ENCODE data around the gene DPPA5.

Gene DPPA5

GRCh38 chr6:73377225-73377624, 23.1 kb upstream of the DPPA5 start:
- POLR2A ChIA-PET: no interaction called here
- DNase-seq (ENCODE audit: extremely low spot score): no peak
- CTCF ChIA-PET: interaction anchor here (0.8 to 1.6 kb wide), 2 partner anchors 12 to 156 kb away, joined by 3 to 4 read pairs; no protein-coding TSS in a partner anchor
- no peak for TF ChIP-seq FOXA1 (IDR thresholded peaks at IDR 0.05)
- TF ChIP-seq SP1 (IDR thresholded peaks at IDR 0.05): no peak
- no peak for TF ChIP-seq ARNT (IDR thresholded peaks at IDR 0.05)
- no peak for TF ChIP-seq SUZ12 (IDR thresholded peaks at IDR 0.05)
- no peak for TF ChIP-seq TARDBP (IDR thresholded peaks at IDR 0.05)
- no peak for TF ChIP-seq LEF1 (IDR thresholded peaks at IDR 0.05; ENCODE audit: borderline replicate concordance)

GRCh38 chr6:73375216-73375615, 21.1 kb upstream of the DPPA5 start:
- TF ChIP-seq CTBP1 (IDR thresholded peaks at IDR 0.05; ENCODE audit: borderline replicate concordance) (no peak), HDGF (IDR thresholded peaks at IDR 0.05; ENCODE audit: borderline replicate concordance) (no peak), L3MBTL2 (conservative IDR thresholded peaks at IDR 0.05) (no peak)
- CTCF ChIA-PET: no interaction called here
- POLR2A ChIA-PET: no interaction called here
- no peak for DNase-seq (ENCODE audit: extremely low spot score)

- no peak for TF ChIP-seq BHLHE40 (IDR thresholded peaks at IDR 0.05; ENCODE audit: borderline replicate concordance)
- TF ChIP-seq CTBP1 (IDR thresholded peaks at IDR 0.05; ENCODE audit: borderline replicate concordance): no peak
- TF ChIP-seq PKNOX1 (IDR thresholded peaks at IDR 0.05): no peak
- no peak for TF ChIP-seq ZNF384 (IDR thresholded peaks at IDR 0.05)
- no peak for TF ChIP-seq FOXM1 (IDR thresholded peaks at IDR 0.05; ENCODE audit: borderline replicate concordance)
- TF ChIP-seq SUZ12 (IDR thresholded peaks at IDR 0.05): no peak
- TF ChIP-seq L3MBTL2 (conservative IDR thresholded peaks at IDR 0.05): no peak
- no peak for TF ChIP-seq ELF4 (IDR thresholded peaks at IDR 0.05)
- TF ChIP-seq HDGF (IDR thresholded peaks at IDR 0.05; ENCODE audit: borderline replicate concordance): no peak
- TF ChIP-seq SP1 (IDR thresholded peaks at IDR 0.05): no peak
- TF ChIP-seq LEF1 (IDR thresholded peaks at IDR 0.05; ENCODE audit: borderline replicate concordance): no peak
- TF ChIP-seq NFRKB (IDR thresholded peaks at IDR 0.05): no peak
- no peak for TF ChIP-seq ARNT (IDR thresholded peaks at IDR 0.05)
- ChIA-PET CTCF (no interaction called here), POLR2A (no interaction called here)
- no peak for DNase-seq (ENCODE audit: extremely low spot score)
Observed at GRCh38 chr6:73372516-73372915, 18.4 kb upstream of the DPPA5 start.

GRCh38 chr6:73371984-73372383, 17.9 kb upstream of the DPPA5 start:
- TF ChIP-seq HDGF (IDR thresholded peaks at IDR 0.05; ENCODE audit: borderline replicate concordance): no peak
- DNase-seq (ENCODE audit: extremely low spot score): no peak
- CTCF ChIA-PET: no interaction called here
- POLR2A ChIA-PET: no interaction called here

- ChIA-PET CTCF (no interaction called here), POLR2A (no interaction called here)
- DNase-seq (ENCODE audit: extremely low spot score): no peak
- TF ChIP-seq LEF1 (IDR thresholded peaks at IDR 0.05; ENCODE audit: borderline replicate concordance) (no peak), NFRKB (IDR thresholded peaks at IDR 0.05) (no peak), SUZ12 (IDR thresholded peaks at IDR 0.05) (no peak), TARDBP (IDR thresholded peaks at IDR 0.05) (no peak), CTBP1 (IDR thresholded peaks at IDR 0.05; ENCODE audit: borderline replicate concordance) (no peak), FOXK2 (IDR thresholded peaks at IDR 0.05) (no peak), HDGF (IDR thresholded peaks at IDR 0.05; ENCODE audit: borderline replicate concordance) (no peak), FOXA1 (IDR thresholded peaks at IDR 0.05) (no peak), ZNF384 (IDR thresholded peaks at IDR 0.05) (no peak), L3MBTL2 (conservative IDR thresholded peaks at IDR 0.05) (no peak), ELF4 (IDR thresholded peaks at IDR 0.05) (no peak), SP1 (IDR thresholded peaks at IDR 0.05) (no peak), PKNOX1 (IDR thresholded peaks at IDR 0.05) (no peak)
Observed at GRCh38 chr6:73369563-73369962, 15.5 kb upstream of the DPPA5 start, which contains the start of gene OOEP. Gene OOEP (minus strand): TSS chr6:73369897. CDS start chr6:73369792, 105 bp downstream.

GRCh38 chr6:73369157-73369556, 15.1 kb upstream of the DPPA5 start:
- POLR2A ChIA-PET: no interaction called here
- no peak for DNase-seq (ENCODE audit: extremely low spot score)
- no peak for TF ChIP-seq ZNF384 (IDR thresholded peaks at IDR 0.05)
- TF ChIP-seq ELF4 (IDR thresholded peaks at IDR 0.05): no peak
- no peak for TF ChIP-seq FOXA1 (IDR thresholded peaks at IDR 0.05)
- no peak for TF ChIP-seq TARDBP (IDR thresholded peaks at IDR 0.05)
- no peak for TF ChIP-seq BHLHE40 (IDR thresholded peaks at IDR 0.05; ENCODE audit: borderline replicate concordance)
- TF ChIP-seq L3MBTL2 (conservative IDR thresholded peaks at IDR 0.05): no peak
- no peak for TF ChIP-seq HDGF (IDR thresholded peaks at IDR 0.05; ENCODE audit: borderline replicate concordance)
- no peak for TF ChIP-seq NFRKB (IDR thresholded peaks at IDR 0.05)
- no peak for TF ChIP-seq SP1 (IDR thresholded peaks at IDR 0.05)
- TF ChIP-seq CTBP1 (IDR thresholded peaks at IDR 0.05; ENCODE audit: borderline replicate concordance): no peak
- no peak for TF ChIP-seq SUZ12 (IDR thresholded peaks at IDR 0.05)
- no peak for TF ChIP-seq FOXK2 (IDR thresholded peaks at IDR 0.05)
- TF ChIP-seq FOXM1 (IDR thresholded peaks at IDR 0.05; ENCODE audit: borderline replicate concordance): no peak
- no peak for TF ChIP-seq PKNOX1 (IDR thresholded peaks at IDR 0.05)
- TF ChIP-seq LEF1 (IDR thresholded peaks at IDR 0.05; ENCODE audit: borderline replicate concordance): no peak
- no peak for TF ChIP-seq ARNT (IDR thresholded peaks at IDR 0.05)
- CTCF ChIA-PET: no interaction called here

GRCh38 chr6:73368675-73369074, 14.6 kb upstream of the DPPA5 start:
- CTCF ChIA-PET: no interaction called here
- DNase-seq (ENCODE audit: extremely low spot score): no peak
- TF ChIP-seq NFRKB (IDR thresholded peaks at IDR 0.05) (no peak), PKNOX1 (IDR thresholded peaks at IDR 0.05) (no peak), L3MBTL2 (conservative IDR thresholded peaks at IDR 0.05) (no peak), TARDBP (IDR thresholded peaks at IDR 0.05) (no peak), FOXK2 (IDR thresholded peaks at IDR 0.05) (no peak), ELF4 (IDR thresholded peaks at IDR 0.05) (no peak), ZNF384 (IDR thresholded peaks at IDR 0.05) (no peak), SP1 (IDR thresholded peaks at IDR 0.05) (no peak), FOXM1 (IDR thresholded peaks at IDR 0.05; ENCODE audit: borderline replicate concordance) (no peak), BHLHE40 (IDR thresholded peaks at IDR 0.05; ENCODE audit: borderline replicate concordance) (no peak), SUZ12 (IDR thresholded peaks at IDR 0.05) (no peak)
- POLR2A ChIA-PET: no interaction called here

Measured in HEK293T (cell line).